ENCODE data around the gene HIPK2. TPM values are rescaled to one million over a fixed set of nuclear protein-coding genes. Genes with fewer than 3 reads are reported as not detected.

HIPK2 gene
- total and polyA plus RNA-seq, 2 experiments from 2014 or later = 18.2 to 22.9 TPM

DNA sequence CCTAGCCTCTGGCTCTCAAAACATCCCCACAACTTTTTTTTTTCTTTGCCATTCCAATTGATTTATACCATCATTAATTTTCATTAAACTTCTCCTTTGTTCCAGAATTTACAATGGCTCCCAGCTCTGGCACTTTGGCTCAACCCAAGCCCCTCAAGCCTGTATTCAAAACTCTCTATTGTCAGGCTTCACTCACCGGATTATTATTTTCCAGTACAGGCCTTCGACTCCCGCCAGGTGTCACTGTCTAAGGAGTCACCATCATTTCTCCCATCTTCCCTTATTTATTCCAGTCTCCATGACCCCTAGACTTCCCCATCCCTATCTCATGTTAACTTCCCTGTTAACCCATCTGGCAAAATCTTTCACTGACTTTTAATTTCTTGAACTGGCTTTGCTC, 67.8 kb downstream of the HIPK2 start:
- Histone ChIP-seq H3K27me3 (no peaks in the 10 kb centered on the region), H3K4me1 (ENCODE audit: insufficient read depth) (no peaks in the 10 kb centered on the region), H3K9me3 (ENCODE audit: low read depth) (no peaks in the 10 kb centered on the region), H3K27ac (no peak overlapping the region), H3K4me2 (no peak overlapping the region), H3K36me3 (replicated peaks; ENCODE audit: insufficient read depth, low read depth) (no peaks in the 10 kb centered on the region), H3K9me2 (replicated peaks; ENCODE audit: insufficient read depth) (no peaks in the 10 kb centered on the region), H4K20me1 (ENCODE audit: insufficient read depth, poor library complexity, severe bottlenecking) (peaks cover 27% of the 10 kb centered on the region), H3K4me3 (no peak overlapping the region), H3K79me2 (peaks cover 67% of the 10 kb centered on the region), H2AFZ (no peak overlapping the region)
- TF ChIP-seq EZH2 (IDR thresholded peaks at IDR 0.05; ENCODE audit: borderline replicate concordance) (no peak), EZH2phosphoT487 (IDR thresholded peaks at IDR 0.05; ENCODE audit: low read depth, severe bottlenecking, unreplicated experiment) (no peak)
- TF ChIP-seq, protein P1, sequence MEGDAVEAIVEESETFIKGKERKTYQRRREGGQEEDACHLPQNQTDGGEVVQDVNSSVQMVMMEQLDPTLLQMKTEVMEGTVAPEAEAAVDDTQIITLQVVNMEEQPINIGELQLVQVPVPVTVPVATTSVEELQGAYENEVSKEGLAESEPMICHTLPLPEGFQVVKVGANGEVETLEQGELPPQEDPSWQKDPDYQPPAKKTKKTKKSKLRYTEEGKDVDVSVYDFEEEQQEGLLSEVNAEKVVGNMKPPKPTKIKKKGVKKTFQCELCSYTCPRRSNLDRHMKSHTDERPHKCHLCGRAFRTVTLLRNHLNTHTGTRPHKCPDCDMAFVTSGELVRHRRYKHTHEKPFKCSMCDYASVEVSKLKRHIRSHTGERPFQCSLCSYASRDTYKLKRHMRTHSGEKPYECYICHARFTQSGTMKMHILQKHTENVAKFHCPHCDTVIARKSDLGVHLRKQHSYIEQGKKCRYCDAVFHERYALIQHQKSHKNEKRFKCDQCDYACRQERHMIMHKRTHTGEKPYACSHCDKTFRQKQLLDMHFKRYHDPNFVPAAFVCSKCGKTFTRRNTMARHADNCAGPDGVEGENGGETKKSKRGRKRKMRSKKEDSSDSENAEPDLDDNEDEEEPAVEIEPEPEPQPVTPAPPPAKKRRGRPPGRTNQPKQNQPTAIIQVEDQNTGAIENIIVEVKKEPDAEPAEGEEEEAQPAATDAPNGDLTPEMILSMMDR (IDR thresholded peaks at IDR 0.05; ENCODE audit: poor library complexity) = no peak
- 100% methylated on average over 3 of the region's 3 CpGs for WGBS (ENCODE audit: low lambda C conversion rate, missing lambda C conversion rate)
- no peak for DNase-seq (ENCODE audit: low spot score)

DNA sequence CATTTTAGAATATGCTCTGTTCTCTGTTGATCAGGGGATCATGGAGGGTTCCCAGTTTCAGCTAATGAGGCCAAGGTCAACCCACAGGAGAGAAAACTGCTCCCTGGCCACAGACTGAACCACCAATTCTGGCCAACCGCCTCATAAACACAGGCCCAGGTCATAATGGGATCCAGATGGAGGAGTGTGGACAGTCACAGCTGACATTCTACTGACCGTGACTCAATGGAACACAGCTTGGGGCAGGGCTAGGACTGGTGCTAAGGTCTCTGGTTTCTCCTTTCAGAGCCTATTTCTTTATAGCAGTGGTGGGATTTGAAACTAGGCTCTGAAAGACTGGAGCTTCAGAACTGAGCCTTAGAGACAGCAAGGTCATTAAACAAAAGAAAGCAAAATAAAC, 68.3 kb downstream of the HIPK2 start:
- H2AFZ ChIP-seq = no peak overlapping the region
- DNase-seq (ENCODE audit: low spot score) = no peak
- H3K9me3 ChIP-seq (ENCODE audit: low read depth) = no peaks in the 10 kb centered on the region
- peaks cover 27% of the 10 kb centered on the region for H4K20me1 ChIP-seq (ENCODE audit: insufficient read depth, poor library complexity, severe bottlenecking)
- peaks cover 73% of the 10 kb centered on the region for H3K79me2 ChIP-seq
- no peaks in the 10 kb centered on the region for H3K4me1 ChIP-seq (ENCODE audit: insufficient read depth)
- H3K36me3 ChIP-seq (replicated peaks; ENCODE audit: insufficient read depth, low read depth) = no peaks in the 10 kb centered on the region
- H3K27me3 ChIP-seq = no peaks in the 10 kb centered on the region
- WGBS (ENCODE audit: low lambda C conversion rate, missing lambda C conversion rate) = 57% methylated on average over 2 of the region's 2 CpGs
- no peak overlapping the region for H3K4me2 ChIP-seq
- TF ChIP-seq, protein P1 (IDR thresholded peaks at IDR 0.05; ENCODE audit: poor library complexity) = no peak
- no peak for TF ChIP-seq EZH2 (IDR thresholded peaks at IDR 0.05; ENCODE audit: borderline replicate concordance)
- no peak for TF ChIP-seq EZH2phosphoT487 (IDR thresholded peaks at IDR 0.05; ENCODE audit: low read depth, severe bottlenecking, unreplicated experiment)
- no peak overlapping the region for H3K4me3 ChIP-seq
- H3K27ac ChIP-seq = no peak overlapping the region
- no peaks in the 10 kb centered on the region for H3K9me2 ChIP-seq (replicated peaks; ENCODE audit: insufficient read depth)

DNA sequence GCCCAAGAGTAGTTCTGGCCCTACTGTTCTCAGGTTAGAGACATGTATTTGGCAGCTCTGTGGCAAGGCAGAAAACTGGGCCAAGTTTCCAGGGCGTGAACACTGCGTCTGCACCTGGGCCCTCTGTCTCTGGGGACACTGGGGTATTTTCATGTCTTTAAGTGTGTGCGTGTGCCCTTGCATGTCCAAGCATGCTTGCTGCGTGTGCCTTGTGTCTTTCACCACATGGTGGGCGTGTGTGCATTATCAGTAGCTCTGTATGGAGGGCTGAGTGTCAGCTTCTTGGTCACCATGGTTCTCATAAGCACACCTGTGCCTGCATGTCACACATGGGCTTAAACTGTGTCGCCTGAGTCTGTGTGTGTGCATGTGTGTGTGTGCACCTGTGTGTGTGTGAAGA, 69.3 kb downstream of the HIPK2 start:
- H2AFZ ChIP-seq = no peak overlapping the region
- TF ChIP-seq, protein P1 (IDR thresholded peaks at IDR 0.05; ENCODE audit: poor library complexity) = no peak
- TF ChIP-seq EZH2phosphoT487 (IDR thresholded peaks at IDR 0.05; ENCODE audit: low read depth, severe bottlenecking, unreplicated experiment) = no peak
- TF ChIP-seq EZH2 (IDR thresholded peaks at IDR 0.05; ENCODE audit: borderline replicate concordance) = no peak
- H3K27me3 ChIP-seq = no peaks in the 10 kb centered on the region
- DNase-seq (ENCODE audit: low spot score) = no peak
- WGBS (ENCODE audit: low lambda C conversion rate, missing lambda C conversion rate) = 98% methylated on average over 6 of the region's 6 CpGs
- H3K9me2 ChIP-seq (replicated peaks; ENCODE audit: insufficient read depth) = no peaks in the 10 kb centered on the region
- H3K27ac ChIP-seq = no peak overlapping the region
- H4K20me1 ChIP-seq (ENCODE audit: insufficient read depth, poor library complexity, severe bottlenecking) = peaks cover 22% of the 10 kb centered on the region
- H3K4me3 ChIP-seq = no peak overlapping the region
- H3K4me1 ChIP-seq (ENCODE audit: insufficient read depth) = no peaks in the 10 kb centered on the region
- H3K79me2 ChIP-seq = peaks cover 68% of the 10 kb centered on the region
- H3K9me3 ChIP-seq (ENCODE audit: low read depth) = no peaks in the 10 kb centered on the region
- no peak overlapping the region for H3K4me2 ChIP-seq
- no peaks in the 10 kb centered on the region for H3K36me3 ChIP-seq (replicated peaks; ENCODE audit: insufficient read depth, low read depth)

DNA sequence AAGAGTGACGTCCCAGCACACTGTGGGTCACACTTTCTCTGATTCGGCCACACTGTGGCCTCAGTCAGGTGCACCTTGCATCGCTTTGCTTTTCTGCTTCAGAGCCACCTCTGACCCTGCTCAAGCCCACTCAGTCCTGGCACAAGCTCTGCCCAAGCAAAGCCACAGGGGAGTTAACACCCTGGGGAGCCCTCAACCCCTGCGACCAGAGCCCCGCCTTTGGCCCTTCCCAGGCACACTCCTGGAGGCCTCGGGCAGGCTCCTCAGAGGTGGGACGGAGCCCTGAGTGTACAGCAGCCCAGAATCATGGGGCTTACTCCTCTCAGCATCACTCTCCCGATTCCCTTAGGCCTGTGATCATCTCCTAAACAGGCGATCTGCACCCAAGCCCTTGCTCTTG, 71.0 kb downstream of the HIPK2 start:
- Histone ChIP-seq H3K4me3 (no peak overlapping the region), H4K20me1 (ENCODE audit: insufficient read depth, poor library complexity, severe bottlenecking) (peaks cover 29% of the 10 kb centered on the region), H3K27me3 (no peaks in the 10 kb centered on the region), H3K79me2 (peaks cover 60% of the 10 kb centered on the region), H3K9me3 (ENCODE audit: low read depth) (no peaks in the 10 kb centered on the region), H3K4me1 (ENCODE audit: insufficient read depth) (peaks cover 3% of the 10 kb centered on the region), H2AFZ (no peak overlapping the region), H3K9me2 (replicated peaks; ENCODE audit: insufficient read depth) (no peaks in the 10 kb centered on the region), H3K27ac (no peak overlapping the region), H3K4me2 (no peak overlapping the region), H3K36me3 (replicated peaks; ENCODE audit: insufficient read depth, low read depth) (no peaks in the 10 kb centered on the region)
- WGBS (ENCODE audit: low lambda C conversion rate, missing lambda C conversion rate) = 85% methylated on average over 8 of the region's 9 CpGs
- no peak for DNase-seq (ENCODE audit: low spot score)
- TF ChIP-seq EZH2 (IDR thresholded peaks at IDR 0.05; ENCODE audit: borderline replicate concordance) = no peak
- TF ChIP-seq, protein P1 (IDR thresholded peaks at IDR 0.05; ENCODE audit: poor library complexity) = no peak

Measured in hepatocyte (in vitro differentiated cells).